ENCODE results near the gene MICAL2.
A peak's percentile ranks its signal among the peaks of the same experiment; 100 is the strongest.
"Not testable (repeated sequence)": the region's sequence is repeated elsewhere in the genome, so short reads cannot be mapped to it uniquely, and the experiment has no call there.

Gene MICAL2

GRCh38 chr11:12144330-12145174, 34.2 kb downstream of the MICAL2 start:
- Mint-ChIP-seq H3K27ac (no peak overlapping the region), H3K4me1 (peaks cover 36% of the 10 kb centered on the region), H3K9me3 (no peaks in the 10 kb centered on the region), H3K36me3 (ENCODE audit: low read depth) (no peaks in the 10 kb centered on the region), H3K4me3 (no peak overlapping the region), H3K27me3 (ENCODE audit: low read depth, poor library complexity) (peaks cover 16% of the 10 kb centered on the region)
- DNase-seq: no peak
- TF ChIP-seq CTCF (IDR thresholded peaks at IDR 0.05): no peak

GRCh38 chr11:12146678-12147077, 36.3 kb downstream of the MICAL2 start:
- H3K4me3 Mint-ChIP-seq; H3K9me3 Mint-ChIP-seq; H3K27ac Mint-ChIP-seq; H3K36me3 Mint-ChIP-seq (ENCODE audit: low read depth); DNase-seq: not testable (repeated sequence)
- H3K27me3 Mint-ChIP-seq (ENCODE audit: low read depth, poor library complexity): peaks cover 14% of the 10 kb centered on the region
- H3K4me1 Mint-ChIP-seq: peaks cover 34% of the 10 kb centered on the region

DNA sequence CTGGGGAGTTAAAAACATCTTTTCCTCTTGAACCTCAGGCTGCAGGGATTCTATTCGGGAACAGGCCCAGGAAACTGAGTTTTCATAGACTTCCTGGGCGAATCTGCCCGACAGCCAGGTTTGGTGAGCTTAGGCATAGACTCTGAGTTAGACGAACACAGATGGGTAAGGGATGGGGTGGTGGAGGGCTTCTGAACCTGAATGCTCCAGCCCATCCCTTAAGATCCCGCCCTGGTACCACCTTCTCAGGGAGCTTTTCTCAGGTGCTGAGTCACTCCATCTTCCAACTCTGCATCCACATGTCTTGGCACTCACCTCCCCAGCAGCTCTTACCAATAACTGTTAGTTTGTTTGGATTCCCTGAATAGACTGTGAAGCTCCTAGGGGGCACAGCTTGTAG, 37.4 kb downstream of the MICAL2 start:
- no peak for DNase-seq
- peaks cover 14% of the 10 kb centered on the region for H3K27me3 Mint-ChIP-seq (ENCODE audit: low read depth, poor library complexity)
- no peak overlapping the region for H3K27ac Mint-ChIP-seq
- peaks cover 32% of the 10 kb centered on the region for H3K4me1 Mint-ChIP-seq
- H3K9me3 Mint-ChIP-seq: no peaks in the 10 kb centered on the region
- H3K36me3 Mint-ChIP-seq (ENCODE audit: low read depth): no peaks in the 10 kb centered on the region
- no peak overlapping the region for H3K4me3 Mint-ChIP-seq
- no peak for TF ChIP-seq CTCF (IDR thresholded peaks at IDR 0.05)

DNA sequence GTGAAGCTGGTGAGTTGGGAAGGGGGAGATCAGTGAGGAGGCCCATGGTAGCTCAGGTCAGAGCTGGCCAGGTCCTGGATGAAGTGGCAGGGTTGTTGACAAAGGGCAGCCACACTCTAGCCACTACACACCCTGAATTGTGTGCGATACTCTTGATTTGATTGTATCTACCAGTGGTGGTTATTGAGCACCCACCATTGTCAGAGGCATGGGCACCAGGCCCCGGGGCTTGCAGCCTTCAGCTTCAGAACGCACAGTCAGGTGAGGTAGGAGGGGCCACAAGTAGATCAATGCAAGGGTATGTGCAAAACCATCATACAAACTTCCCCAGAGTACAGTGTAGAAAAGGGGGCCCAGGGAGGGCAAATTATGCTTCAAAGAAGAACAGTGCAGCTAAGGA, 38.1 kb downstream of the MICAL2 start:
- Mint-ChIP-seq H3K4me3 (no peak overlapping the region), H3K4me1 (peaks cover 28% of the 10 kb centered on the region), H3K9me3 (no peaks in the 10 kb centered on the region), H3K27ac (no peak overlapping the region), H3K36me3 (ENCODE audit: low read depth) (no peaks in the 10 kb centered on the region), H3K27me3 (ENCODE audit: low read depth, poor library complexity) (peaks cover 14% of the 10 kb centered on the region)
- no peak for TF ChIP-seq CTCF (IDR thresholded peaks at IDR 0.05)
- no peak for DNase-seq

DNA sequence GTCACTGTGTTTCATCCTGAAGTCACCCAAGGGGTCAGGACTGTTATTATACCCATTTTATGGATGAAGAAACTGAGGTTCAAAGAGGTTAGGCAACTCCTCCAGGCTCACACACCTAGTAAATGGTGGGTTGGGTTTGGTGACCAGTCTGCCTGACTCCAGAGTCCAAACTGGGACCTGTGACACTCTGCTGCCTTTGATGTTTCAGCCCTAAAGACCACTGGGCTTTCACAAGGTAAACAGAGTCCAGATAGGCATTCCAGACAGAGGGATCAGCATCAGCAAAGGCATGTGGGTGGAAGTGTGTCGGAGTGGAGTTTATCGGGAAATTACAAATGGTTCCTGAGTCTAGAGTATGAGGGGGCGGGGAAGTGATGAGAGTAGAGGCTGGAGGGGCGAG, 38.5 kb downstream of the MICAL2 start:
- Mint-ChIP-seq H3K36me3 (ENCODE audit: low read depth) (no peaks in the 10 kb centered on the region), H3K27me3 (ENCODE audit: low read depth, poor library complexity) (peaks cover 14% of the 10 kb centered on the region), H3K27ac (peak overlapping the region; percentile 40), H3K4me1 (peaks cover 26% of the 10 kb centered on the region), H3K9me3 (no peaks in the 10 kb centered on the region), H3K4me3 (no peak overlapping the region)
- DNase-seq: no peak
- no peak for TF ChIP-seq CTCF (IDR thresholded peaks at IDR 0.05)

DNA sequence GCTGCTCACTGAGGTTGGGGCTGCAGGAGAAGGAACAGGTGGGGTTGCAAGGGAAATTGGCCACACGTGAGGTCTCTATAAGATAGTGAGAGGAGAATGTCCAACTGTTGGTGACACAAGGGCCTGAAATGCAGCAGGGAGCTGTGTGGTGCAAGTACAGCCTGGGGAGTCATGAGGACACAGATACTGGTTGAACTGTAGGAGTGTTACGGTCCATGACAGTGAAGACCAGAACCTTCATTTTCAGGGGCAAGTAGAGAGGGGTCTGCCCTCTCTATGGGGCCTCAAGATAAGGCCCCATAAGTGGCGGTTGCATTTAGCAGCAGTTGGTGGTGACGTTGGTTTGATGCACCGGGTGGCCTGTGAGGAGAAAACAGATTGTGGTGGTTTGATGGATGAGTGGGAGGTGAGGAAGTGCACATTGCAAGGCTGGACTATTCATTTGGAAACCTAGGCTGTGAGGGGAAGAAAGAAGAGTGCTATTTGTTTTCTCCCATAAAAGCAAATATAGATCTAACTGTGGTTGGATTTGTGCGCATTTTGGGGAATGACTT, 39.4 kb downstream of the MICAL2 start:
- H3K4me3 Mint-ChIP-seq: no peak overlapping the region
- H3K36me3 Mint-ChIP-seq (ENCODE audit: low read depth): no peaks in the 10 kb centered on the region
- no peaks in the 10 kb centered on the region for H3K9me3 Mint-ChIP-seq
- no peak for TF ChIP-seq CTCF (IDR thresholded peaks at IDR 0.05)
- H3K27ac Mint-ChIP-seq: peak overlapping the region; percentile 40
- peaks cover 18% of the 10 kb centered on the region for H3K4me1 Mint-ChIP-seq
- DNase-seq: no peak
- H3K27me3 Mint-ChIP-seq (ENCODE audit: low read depth, poor library complexity): peaks cover 14% of the 10 kb centered on the region

All from nephron progenitor cell (in vitro differentiated cells).